ENCODE measurements around the gene RHCE.

DNA sequence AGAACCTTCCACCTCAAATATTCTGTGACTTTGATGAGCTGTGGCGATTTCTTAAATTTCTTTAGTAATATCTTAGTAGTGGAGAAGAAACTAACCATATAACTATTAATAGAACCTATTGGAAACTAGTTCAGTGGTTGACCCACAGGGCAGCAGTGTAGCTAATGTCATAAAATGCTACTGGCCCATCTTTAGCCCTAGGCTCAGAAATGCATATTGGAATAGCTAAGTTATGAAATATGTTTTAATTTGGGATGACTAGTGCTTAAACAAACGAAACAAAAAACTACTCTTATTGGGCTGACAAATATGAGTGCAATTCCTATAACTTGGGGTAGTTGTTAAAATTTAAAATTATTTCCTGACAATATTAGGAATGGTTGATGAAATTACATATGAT, 30.3 kb upstream of the RHCE start:
- no peak for TF ChIP-seq CTCF (IDR thresholded peaks at IDR 0.05)
- no peak for TF ChIP-seq POLR2A (IDR thresholded peaks at IDR 0.05)

Data from heart left ventricle (tissue), 13 donors.